Heart left ventricle (tissue), 16 donors: Measurements from ENCODE around the gene MRPL23. TPM values are rescaled to one million over a fixed set of nuclear protein-coding genes. Genes with fewer than 3 reads are reported as not detected.

Source experiments
- ATAC-seq, 4 donors: fragments of 200-7000 bp; cut with Tn5 transposase; one replicate each; pipeline ENCODE4 v1.9.1; 2020 to 2022; ENCODE audit warnings: moderate library complexity in 4 of 4, mild to moderate bottlenecking in 3 of 4, moderate number of reproducible peaks in 1 of 4
- DNase-seq, 5 donors: peaks; one replicate each; pipeline ENCODE4 v3.0.0-alpha.2; 2020
- H3K27ac ChIP-seq, 12 donors: fragments of 200-600 bp; sonication (generic) in 4 of 12; one replicate each; pipeline versions ENCODE4 v1.5.0 to v1.8.0; 2016 to 2022; ENCODE audit warnings: mild to moderate bottlenecking in 2 of 12
- H3K27me3 ChIP-seq, 9 donors: fragments of 200-600 bp; sonication (generic) in 2 of 9; one replicate each; pipeline versions ENCODE4 v1.5.1 to v1.8.0; 2016 to 2022; ENCODE audit warnings: mild to moderate bottlenecking in 3 of 9
- H3K36me3 ChIP-seq, 9 donors: fragments of 200-600 bp; sonication (generic) in 2 of 9; one replicate each; pipeline versions ENCODE4 v1.5.0 to v1.8.0; 2018 to 2022; ENCODE audit warnings: mild to moderate bottlenecking in 2 of 9
- H3K4me1 ChIP-seq, 12 donors: fragments of 200-600 bp; sonication (generic) in 4 of 12; one replicate each; pipeline versions ENCODE4 v1.5.0 to v1.8.0; 2016 to 2022; ENCODE audit warnings: mild to moderate bottlenecking in 3 of 12
- H3K4me3 ChIP-seq, 12 donors: fragments of 200-600 bp; sonication (generic) in 4 of 12; one replicate each; pipeline versions ENCODE4 v1.5.0 to v1.8.0; 2017 to 2022; ENCODE audit warnings: mild to moderate bottlenecking in 9 of 12, moderate library complexity in 4 of 12
- H3K9me3 ChIP-seq, 12 donors: fragments of 200-600 bp; sonication (generic) in 4 of 12; one replicate each; pipeline versions ENCODE4 v1.5.0 to v1.8.0; 2016 to 2022; ENCODE audit warnings: mild to moderate bottlenecking in 1 of 12
- CTCF ChIP-seq, 12 donors: fragments of 200-600 bp; sonication (generic) in 4 of 12; IDR thresholded peaks; one replicate each; pipeline versions ENCODE4 v1.5.0 to v1.8.0; 2018 to 2022; ENCODE audit warnings: antibody characterized with exemption in 12 of 12, mild to moderate bottlenecking in 5 of 12
- POLR2A ChIP-seq, 2 donors: fragments of 450-650 bp; IDR thresholded peaks; one replicate each; pipeline ENCODE4 v1.6.1; 2017; ENCODE audit warnings: antibody characterized with exemption in 2 of 2, mild to moderate bottlenecking in 2 of 2, moderate library complexity in 2 of 2
- WGBS, 4 donors: extraction: QIAGEN DNeasy Blood & Tissue Kit in 2 of 4; methylation state at CpG; one replicate each; pipeline versions ENCODE4 v1.1.5 to v1.1.7; 2013 to 2018; 5-methylcytosine and 5-hydroxymethylcytosine counted together
- intact Hi-C, 10 donors: fragments of 100-400 bp; cut with DNase I; formaldehyde crosslinking; loops; one replicate each; pipeline versions ENCODE4 v1.11.1 to v1.14.2; 2022
- polyA plus RNA-seq, 2 donors: library from polyadenylated mRNA; stranded (reverse); fragments of 200-250 nt; gene quantifications; one replicate each; pipeline ENCODE4 v1.2.3, GENCODE V29; 2013
- total RNA-seq, 9 donors: library from RNA; depleted of rRNA in 2 of 9; stranded (reverse); fragments of >200 nt in 2 of 9; fragmentation: NEBNext Ultra II Directional in 3 of 9; extraction: Animal tissue kit (Norgen Biotek cat#: 25700) in 3 of 9; gene quantifications; one replicate each; pipeline versions ENCODE4 v1.1.0 to v1.2.4, GENCODE V29; 2016 to 2023
- donor health status: ischemic (EF 13 %, LVEDD 7.1; RV severe dilation, severe dysfunction).
- donor health status: healthy with polysubstance abuse.
- donor health status: DM: no; HTN: yes; CAD: no.
- donor health status: DM: no; HTN: no; CAD: no.
- donor health status: ischemic (EF 25% LVEDD 6.9; RV normal size, moderate dysfunction).
- donor health status: ischemic (EF 25% LVEDD 5.7; RV mildly dilated, moderate dysfunction).
- donor health status: healthy.
- donor health status: DM: yes; HTN: yes; CAD: no.
- donor health status: ischemic (EF 35%, LVEDD 5.7; RV mildly dilated, moderate dysfunction).
- donor health status: nonischemic (EF 11% LVEDD 7.7; RV severe dilation, severe dysfunction).
- donor health status: DM: yes; HTN: yes; CAD: no.
- donor health status: PGD.
- donor health status: ischemic (EF 29% LVEDD 5.4; RV normal size, mild dysfunction).
- donor health status: nonischemic (EF 23%, LVEDD 6.1; RV moderate dilation, normal function).

Gene MRPL23
- total and polyA plus RNA-seq, 11 donors, result 44.0 to 183 (median 93.3) TPM

GRCh38 chr11:1919391-1920127, 27.6 kb upstream of the MRPL23 start, which contains the start of gene TNNT3:
Gene TNNT3, plus strand, starts transcription at chr11:1919703. Its CDS starts 3,172 bp downstream, at chr11:1922875.
- no peaks in the 10 kb centered on the region for H3K9me3 ChIP-seq
- H3K4me3 ChIP-seq, result peak within 1 kb of the TSS; percentile 2 to 56 (median 39)
- peak in 4 of 5 donors; percentile 58 to 72 (median 66) for DNase-seq
- intact Hi-C loops, result loop anchor here in 8 of 10 donors (2.0 to 10.0 kb wide), 5 partner anchors 37 to 225 kb away; partner anchors contain the start of genes KRTAP5-6 (in 2 of the 8) and TNNI2 (in 2 of the 8)
- WGBS, 4 donors, result 54 to 66% (median 57%) methylated on average over 15 to 31 of the region's 31 CpGs
- TF ChIP-seq POLR2A (IDR thresholded peaks at IDR 0.05), result peak in 1 of 2 donors; percentile 42
- TF ChIP-seq CTCF (IDR thresholded peaks at IDR 0.05), result peak in 1 of 12 donors; percentile 24
- H3K27me3 ChIP-seq, result no peaks in the 10 kb centered on the region
- ATAC-seq, result peak; percentile 16 to 43 (median 32)
- no peaks in the 10 kb centered on the region for H3K36me3 ChIP-seq
- H3K27ac ChIP-seq, result peak within 1 kb of the TSS; percentile 71 to 93 (median 83)
- peaks cover 12 to 75% (median 48%) of the 10 kb centered on the region in 12 donors for H3K4me1 ChIP-seq

GRCh38 chr11:1920128-1920908, 26.8 kb upstream of the MRPL23 start:
- Histone ChIP-seq H3K4me3 (peak overlapping the region; percentile 2 to 56 (median 39)), H3K27ac (peak overlapping the region; percentile 71 to 93 (median 83)), H3K4me1 (peaks cover 12 to 79% (median 48%) of the 10 kb centered on the region in 12 donors), H3K9me3 (no peaks in the 10 kb centered on the region), H3K27me3 (no peaks in the 10 kb centered on the region), H3K36me3 (no peaks in the 10 kb centered on the region)
- TF ChIP-seq POLR2A (IDR thresholded peaks at IDR 0.05), result no peak
- TF ChIP-seq CTCF (IDR thresholded peaks at IDR 0.05), result no peak
- ATAC-seq (no peak), DNase-seq (peak in 1 of 5 donors; percentile 30)
- 71 to 85% (median 78%) methylated on average over 25 of the region's 25 CpGs for WGBS, 4 donors
- intact Hi-C loops, result loop anchor here in 2 of 10 donors (10.0 kb wide), 2 partner anchors 76 to 226 kb away; partner anchors contain the start of gene KRTAP5-6 (in 1 of the 2)

GRCh38 chr11:1920909-1921573, 26.1 kb upstream of the MRPL23 start:
- no peak for TF ChIP-seq POLR2A (IDR thresholded peaks at IDR 0.05)
- TF ChIP-seq CTCF (IDR thresholded peaks at IDR 0.05), result no peak
- Histone ChIP-seq H3K4me3 (peak overlapping the region in 8 of 12 donors; percentile 13 to 56 (median 44)), H3K4me1 (peaks cover 12 to 87% (median 48%) of the 10 kb centered on the region in 12 donors), H3K9me3 (no peaks in the 10 kb centered on the region), H3K27ac (peak overlapping the region; percentile 71 to 93 (median 84)), H3K36me3 (no peaks in the 10 kb centered on the region), H3K27me3 (no peaks in the 10 kb centered on the region)
- ATAC-seq (no peak), DNase-seq (peak in 1 of 5 donors; percentile 31)
- 57 to 66% (median 62%) methylated on average over 18 to 21 of the region's 21 CpGs for WGBS, 4 donors
- intact Hi-C loops, result loop anchor here in 2 of 10 donors (10.0 kb wide), 2 partner anchors 76 to 226 kb away; partner anchors contain the start of gene KRTAP5-6 (in 1 of the 2)
